ENCODE measurements around the gene ZHX3. TPM values are rescaled to one million over a fixed set of nuclear protein-coding genes. Genes with fewer than 3 reads are reported as not detected.
A peak's percentile ranks its signal among the peaks of the same experiment; 100 is the strongest.

ZHX3 gene
- total and polyA plus RNA-seq, 2 of the 4 experiments (the other 2 are of a cell fraction) = 25.0 to 28.0 TPM

DNA sequence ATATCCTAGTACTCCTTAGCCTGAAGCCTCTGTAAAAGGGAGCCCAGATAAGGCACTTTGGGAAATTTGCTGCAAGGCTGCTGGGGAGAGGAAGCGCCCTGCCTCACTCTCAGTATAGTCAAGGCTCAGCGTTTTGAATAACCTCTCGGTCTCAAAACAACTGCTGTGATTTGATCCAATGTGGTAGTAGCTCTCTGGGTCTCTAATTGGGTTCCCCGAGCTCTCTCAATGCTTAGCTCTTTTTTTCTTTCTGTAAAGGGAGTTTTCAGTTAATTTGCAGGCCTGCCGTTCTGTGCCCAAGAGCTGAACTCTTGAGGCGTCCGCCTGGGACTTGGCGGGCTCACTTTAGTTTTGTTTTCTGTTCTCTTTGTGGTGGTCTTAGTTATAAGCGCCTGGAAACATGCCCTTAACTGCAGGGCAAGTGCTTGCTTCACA, 41.2 kb downstream of the ZHX3 start:
- H3K36me3 ChIP-seq (ENCODE audit: control insufficient read depth, insufficient read depth, low read length) = no peaks in the 10 kb centered on the region
- no peak for ATAC-seq (ENCODE audit: low read depth)
- no peak overlapping the region for H3K4ac ChIP-seq (ENCODE audit: low read depth, low read length)
- H2BK20ac ChIP-seq (ENCODE audit: low read depth, low read length) = no peak overlapping the region
- H3K14ac ChIP-seq (replicated peaks; ENCODE audit: low read depth, low read length) = no peak overlapping the region
- intact Hi-C loops (cut with micrococcal nuclease) (loop anchor here (5.0 kb wide), 1 partner anchor 41 kb away; the partner anchor contains the start of gene ZHX3), in situ Hi-C loops (cut with MboI; ENCODE audit: low sequenced_read_pairs) (no loop called here), dilution Hi-C loops (cut with HindIII; ENCODE audit: low sequenced_read_pairs, unreplicated experiment) (no loop called here)
- H2AK9ac ChIP-seq (replicated peaks; ENCODE audit: low read depth, low read length, poor library complexity) = no peak overlapping the region
- no peak overlapping the region for H3K9ac ChIP-seq (ENCODE audit: low read depth, low read length)
- TF ChIP-seq SMC3 (IDR thresholded peaks at IDR 0.05; ENCODE audit: low read depth, low read length) = no peak
- TF ChIP-seq RAD21 (IDR thresholded peaks at IDR 0.05; ENCODE audit: low read length) = no peak
- no peak for TF ChIP-seq BHLHE40 (IDR thresholded peaks at IDR 0.05; ENCODE audit: low read depth, low read length)
- TF ChIP-seq, protein P1, sequence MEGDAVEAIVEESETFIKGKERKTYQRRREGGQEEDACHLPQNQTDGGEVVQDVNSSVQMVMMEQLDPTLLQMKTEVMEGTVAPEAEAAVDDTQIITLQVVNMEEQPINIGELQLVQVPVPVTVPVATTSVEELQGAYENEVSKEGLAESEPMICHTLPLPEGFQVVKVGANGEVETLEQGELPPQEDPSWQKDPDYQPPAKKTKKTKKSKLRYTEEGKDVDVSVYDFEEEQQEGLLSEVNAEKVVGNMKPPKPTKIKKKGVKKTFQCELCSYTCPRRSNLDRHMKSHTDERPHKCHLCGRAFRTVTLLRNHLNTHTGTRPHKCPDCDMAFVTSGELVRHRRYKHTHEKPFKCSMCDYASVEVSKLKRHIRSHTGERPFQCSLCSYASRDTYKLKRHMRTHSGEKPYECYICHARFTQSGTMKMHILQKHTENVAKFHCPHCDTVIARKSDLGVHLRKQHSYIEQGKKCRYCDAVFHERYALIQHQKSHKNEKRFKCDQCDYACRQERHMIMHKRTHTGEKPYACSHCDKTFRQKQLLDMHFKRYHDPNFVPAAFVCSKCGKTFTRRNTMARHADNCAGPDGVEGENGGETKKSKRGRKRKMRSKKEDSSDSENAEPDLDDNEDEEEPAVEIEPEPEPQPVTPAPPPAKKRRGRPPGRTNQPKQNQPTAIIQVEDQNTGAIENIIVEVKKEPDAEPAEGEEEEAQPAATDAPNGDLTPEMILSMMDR (conservative IDR thresholded peaks at IDR 0.05; ENCODE audit: low read depth, low read length) = no peak
- TF ChIP-seq CEBPB (IDR thresholded peaks at IDR 0.05; ENCODE audit: low read depth, low read length) = no peak
- TF ChIP-seq MAZ (IDR thresholded peaks at IDR 0.05; ENCODE audit: borderline replicate concordance, low read depth, low read length) = no peak
- no peak for TF ChIP-seq NFE2L2 (IDR thresholded peaks at IDR 0.05; ENCODE audit: low read depth, low read length)
- no peak overlapping the region for H2BK15ac ChIP-seq (ENCODE audit: low read depth, low read length)
- H3K4me2 ChIP-seq (ENCODE audit: low read depth, low read length) = no peak overlapping the region
- no peak overlapping the region for H3K23ac ChIP-seq (ENCODE audit: low read depth, low read length)
- H3K27ac ChIP-seq (ENCODE audit: insufficient read depth, low read length) = no peak overlapping the region
- no peaks in the 10 kb centered on the region for H3K27me3 ChIP-seq (ENCODE audit: control insufficient read depth, insufficient read depth, low read length)
- no peak overlapping the region for H3K18ac ChIP-seq (ENCODE audit: low read depth, low read length)
- H3K79me1 ChIP-seq (ENCODE audit: low read depth in 1 of 2, low read length in 2 of 2) = peaks cover 31 to 54% of the 10 kb centered on the region in 2 experiments
- peaks cover 7% of the 10 kb centered on the region; the same call in 1 of the 2 replicates for H3K9me1 ChIP-seq (ENCODE audit: insufficient read depth, low read length)
- DNase-seq = no peak
- ChIA-PET CTCF (interaction anchor here (1.0 to 1.2 kb wide), 2 partner anchors 58 to 104 kb away, joined by 3 to 4 read pairs; no protein-coding TSS in a partner anchor), POLR2A (ENCODE audit: unreplicated experiment) (no interaction called here)
- H4K20me1 ChIP-seq (ENCODE audit: insufficient read depth, low read length) = no peaks in the 10 kb centered on the region
- H4K91ac ChIP-seq (ENCODE audit: insufficient read depth, low read depth, low read length) = no peak overlapping the region
- H4K8ac ChIP-seq (ENCODE audit: low read depth in 2 of 2, low read length in 2 of 2) = peak overlapping the region in 1 of 2 experiments; percentile 49; a peak in 1 of 4 replicates
- no TSS peak for BruUV-seq (replicated peaks)
- H3K4me1 ChIP-seq (ENCODE audit: control insufficient read depth, insufficient read depth, low read length) = peaks cover 13% of the 10 kb centered on the region
- H2AK5ac ChIP-seq (ENCODE audit: low read depth, low read length) = no peak overlapping the region
- no peak overlapping the region for H2BK120ac ChIP-seq (ENCODE audit: low read depth, low read length)
- no peak overlapping the region for H3K56ac ChIP-seq (ENCODE audit: extremely low read depth, insufficient read depth, low read length)
- H2AFZ ChIP-seq (replicated peaks; ENCODE audit: low read length, poor library complexity) = no peak overlapping the region
- no peak overlapping the region for H4K5ac ChIP-seq (ENCODE audit: low read depth, low read length)
- no peak overlapping the region for H2BK5ac ChIP-seq (ENCODE audit: low read depth, low read length, poor library complexity, severe bottlenecking)
- no CpG with 5 or more reads among the region's 9 CpGs for WGBS, 2 experiments (ENCODE audit: extremely low coverage in 2 of 2, insufficient read length in 1 of 2)
- no peak overlapping the region for H3K4me3 ChIP-seq (ENCODE audit: insufficient read depth, low read depth, low read length)
- H3K9me3 ChIP-seq (ENCODE audit: control insufficient read depth, insufficient read depth, low read length) = no peaks in the 10 kb centered on the region
